Endodermal cell (in vitro differentiated cells): ENCODE results near the gene GALNT18. TPM values are rescaled to one million over a fixed set of nuclear protein-coding genes. Genes with fewer than 3 reads are reported as not detected.

Experiments
- DNase-seq: peaks from one replicate; pipeline ENCODE4 v3.0.0-alpha.2; 2017
- H3K27ac ChIP-seq: 2 replicates; pipeline ENCODE4 v1.5.1; 2013; ENCODE audit warnings: mild to moderate bottlenecking, low read depth, low read length, moderate library complexity
- H3K27me3 ChIP-seq: 2 replicates; pipeline ENCODE4 v1.6.1; 2013; ENCODE audit warnings: mild to moderate bottlenecking, low read length, moderate library complexity; ENCODE audit not compliant: insufficient read depth, control insufficient read depth, poor library complexity, severe bottlenecking
- H3K36me3 ChIP-seq: 2 replicates; pipeline ENCODE4 v1.7.0; 2013; ENCODE audit warnings: mild to moderate bottlenecking, low read length, moderate library complexity; ENCODE audit not compliant: control insufficient read depth, insufficient read depth
- H3K4me1 ChIP-seq: one replicate; pipeline ENCODE4 v1.7.0; 2013; ENCODE audit warnings: low read length; ENCODE audit not compliant: control insufficient read depth, insufficient read depth
- H3K4me3 ChIP-seq: 2 replicates; pipeline ENCODE4 v1.5.1; 2013; ENCODE audit warnings: mild to moderate bottlenecking, low read length, moderate library complexity
- H3K9ac ChIP-seq: 2 replicates; pipeline ENCODE4 v1.6.1; 2013; ENCODE audit warnings: mild to moderate bottlenecking, low read length, moderate library complexity; ENCODE audit not compliant: poor library complexity, severe bottlenecking; ENCODE audit errors: extremely low read depth
- H3K9me3 ChIP-seq: 2 replicates; pipeline ENCODE4 v1.6.1; 2013; ENCODE audit warnings: mild to moderate bottlenecking, low read length, moderate library complexity; ENCODE audit not compliant: control insufficient read depth
- H3K27ac Mint-ChIP-seq: 2 replicates; pipeline ENCODE4 v1.8.0; 2020; ENCODE audit warnings: mixed read lengths
- H3K27me3 Mint-ChIP-seq: 2 replicates; pipeline ENCODE4 v1.8.0; 2021; ENCODE audit warnings: mild to moderate bottlenecking, mixed read lengths; ENCODE audit not compliant: insufficient read depth
- H3K36me3 Mint-ChIP-seq: 2 replicates; pipeline ENCODE4 v1.8.0; 2020; ENCODE audit warnings: low read depth, mixed read lengths
- H3K4me1 Mint-ChIP-seq: 2 replicates; pipeline ENCODE4 v1.8.0; 2020; ENCODE audit warnings: mixed read lengths
- H3K4me3 Mint-ChIP-seq: 2 replicates; pipeline ENCODE4 v1.8.0; 2020; ENCODE audit warnings: mild to moderate bottlenecking, moderate library complexity, mixed read lengths
- H3K9me3 Mint-ChIP-seq: 2 replicates; pipeline ENCODE4 v1.8.0; 2020; ENCODE audit warnings: mild to moderate bottlenecking, mixed read lengths
- CTCF ChIP-seq: fragments of 200-600 bp; sonication (generic); conservative IDR thresholded peaks from 2 replicates; pipeline ENCODE4 v1.5.0; 2021; ENCODE audit warnings: antibody characterized with exemption, mild to moderate bottlenecking
- WGBS, 2 experiments: methylation state at CpG; one replicate each; pipeline versions ENCODE4 v1.1.5 to v1.1.7; 2013; ENCODE audit warnings: missing lambda C conversion rate in 2 of 2, mixed read lengths in 1 of 2; ENCODE audit not compliant: insufficient coverage in 1 of 2, insufficient read length in 1 of 2; 5-methylcytosine and 5-hydroxymethylcytosine counted together
- total RNA-seq, 2 donors: library from RNA; stranded (reverse); fragmentation: NEBNext Ultra II Directional in 1 of 2; extraction: Animal tissue kit (Norgen Biotek cat#: 25700) in 1 of 2; gene quantifications; 2 replicates in 1 of 2; 3 replicates in 1 of 2; pipeline ENCODE4 v1.2.1, GENCODE V29; 2021

GALNT18 gene
- total RNA-seq, 2 donors from 2014 or later, result 5.1 to 9.9 TPM

- H3K36me3 Mint-ChIP-seq, result no peaks in the 10 kb centered on the region
- no peaks in the 10 kb centered on the region for H3K9me3 Mint-ChIP-seq
- no peaks in the 10 kb centered on the region for H3K36me3 ChIP-seq
- H3K9ac ChIP-seq, result no peak overlapping the region
- no peaks in the 10 kb centered on the region for H3K9me3 ChIP-seq
- H3K4me1 ChIP-seq, result no peaks in the 10 kb centered on the region
- no peak overlapping the region for H3K4me3 Mint-ChIP-seq
- H3K27me3 ChIP-seq, result no peaks in the 10 kb centered on the region
- WGBS, 2 experiments, result 84 to 97% methylated on average over 4 to 5 of the region's 5 CpGs
- no peak for DNase-seq
- H3K27ac ChIP-seq, result no peak overlapping the region
- H3K4me3 ChIP-seq, result no peak overlapping the region
- no peak for TF ChIP-seq CTCF
- H3K27ac Mint-ChIP-seq, result no peak overlapping the region
- H3K4me1 Mint-ChIP-seq, result no peaks in the 10 kb centered on the region
- peaks cover 14% of the 10 kb centered on the region for H3K27me3 Mint-ChIP-seq
Observed at GRCh38 chr11:11524436-11525061, 97.3 kb downstream of the GALNT18 start.

- Histone ChIP-seq H3K4me3 (no peak overlapping the region), H3K27ac (no peak overlapping the region), H3K9ac (no peak overlapping the region), H3K27me3 (no peaks in the 10 kb centered on the region), H3K4me1 (no peaks in the 10 kb centered on the region), H3K36me3 (no peaks in the 10 kb centered on the region), H3K9me3 (no peaks in the 10 kb centered on the region)
- Mint-ChIP-seq H3K27me3 (peaks cover 14% of the 10 kb centered on the region), H3K4me1 (no peaks in the 10 kb centered on the region), H3K9me3 (no peaks in the 10 kb centered on the region), H3K36me3 (no peaks in the 10 kb centered on the region), H3K27ac (no peak overlapping the region), H3K4me3 (no peak overlapping the region)
- WGBS, 2 experiments, result 93 to 94% methylated on average over 4 of the region's 4 CpGs
- DNase-seq, result no peak
- TF ChIP-seq CTCF, result no peak
Observed at GRCh38 chr11:11522591-11522990, 99.2 kb downstream of the GALNT18 start.

- Histone ChIP-seq H3K4me3 (no peak overlapping the region), H3K27ac (no peak overlapping the region), H3K9me3 (no peaks in the 10 kb centered on the region), H3K9ac (no peak overlapping the region), H3K27me3 (no peaks in the 10 kb centered on the region), H3K36me3 (no peaks in the 10 kb centered on the region), H3K4me1 (no peaks in the 10 kb centered on the region)
- 88 to 93% methylated on average over 5 to 13 of the region's 13 CpGs for WGBS, 2 experiments
- TF ChIP-seq CTCF, result no peak
- Mint-ChIP-seq H3K27me3 (peaks cover 14% of the 10 kb centered on the region), H3K27ac (no peak overlapping the region), H3K9me3 (no peaks in the 10 kb centered on the region), H3K36me3 (no peaks in the 10 kb centered on the region), H3K4me3 (no peak overlapping the region), H3K4me1 (no peaks in the 10 kb centered on the region)
- DNase-seq, result no peak
Observed at GRCh38 chr11:11521306-11522002, 100.4 kb downstream of the GALNT18 start.
